Coronary artery (tissue), 2 donors: Measurements from ENCODE around the gene MRTFA.
"Not testable (repeated sequence)": the region's sequence is repeated elsewhere in the genome, so short reads cannot be mapped to it uniquely, and the experiment has no call there.

Experiments used
- DNase-seq: peaks from one replicate; pipeline ENCODE4 v3.0.0-alpha.2; 2017; ENCODE audit warnings: low spot score
- H3K27ac ChIP-seq, 2 donors: fragments of 200-600 bp; sonication (generic); one replicate each; pipeline ENCODE4 v1.5.1; 2016 to 2019
- H3K4me3 ChIP-seq: fragments of 200-600 bp; sonication (generic); 2 replicates; pipeline ENCODE4 v1.5.1; 2016; ENCODE audit warnings: mild to moderate bottlenecking, moderate library complexity
- CTCF ChIP-seq: fragments of 200-600 bp; sonication (generic); IDR thresholded peaks from one replicate; pipeline ENCODE4 v1.5.1; 2019; ENCODE audit warnings: antibody characterized with exemption

MRTFA gene

GRCh38 chr22:40606306-40606705 lies 30.2 kb downstream of the MRTFA start:
- TF ChIP-seq CTCF: no peak
- Histone ChIP-seq H3K4me3 (no peak overlapping the region), H3K27ac (no peak overlapping the region)
- DNase-seq: no peak

- no peak for DNase-seq
- H3K27ac ChIP-seq: no peak overlapping the region
- no peak overlapping the region for H3K4me3 ChIP-seq
- TF ChIP-seq CTCF: no peak
These were observed 30.8 kb downstream of the MRTFA start for GRCh38 chr22:40605761-40606160.

GRCh38 chr22:40603088-40603605 lies 33.4 kb downstream of the MRTFA start:
- DNase-seq: no peak
- Histone ChIP-seq H3K4me3 (no peak overlapping the region), H3K27ac (no peak overlapping the region)
- no peak for TF ChIP-seq CTCF

GRCh38 chr22:40602231-40602630 lies 34.3 kb downstream of the MRTFA start:
- Histone ChIP-seq H3K27ac (no peak overlapping the region), H3K4me3 (no peak overlapping the region)
- no peak for TF ChIP-seq CTCF
- no peak for DNase-seq

GRCh38 chr22:40599731-40600130 lies 36.8 kb downstream of the MRTFA start:
- H3K4me3 ChIP-seq: no peak overlapping the region
- no peak for TF ChIP-seq CTCF
- no peak overlapping the region for H3K27ac ChIP-seq
- DNase-seq: no peak

- H3K4me3 ChIP-seq, H3K27ac ChIP-seq, DNase-seq: not testable (repeated sequence)
These were observed 37.8 kb downstream of the MRTFA start for GRCh38 chr22:40598712-40599111.

GRCh38 chr22:40597526-40598430 lies 38.7 kb downstream of the MRTFA start:
- peak overlapping the region; percentile 35 for H3K4me3 ChIP-seq
- H3K27ac ChIP-seq: no peak overlapping the region
- TF ChIP-seq CTCF: no peak
- no peak for DNase-seq
